Skeletal muscle tissue (tissue), 4 donors: ENCODE measurements around the gene RAB8B. TPM values are rescaled to one million over a fixed set of nuclear protein-coding genes. Genes with fewer than 3 reads are reported as not detected.

Experiments
- H3K27ac ChIP-seq: one replicate; pipeline ENCODE4 v1.7.0; 2013; ENCODE audit warnings: mild to moderate bottlenecking, low read depth, low read length, inconsistent platforms
- H3K27me3 ChIP-seq, 3 donors: one replicate each; pipeline ENCODE4 v1.7.0; 2013; ENCODE audit warnings: low read length in 3 of 3; ENCODE audit not compliant: control insufficient read depth in 3 of 3, insufficient read depth in 3 of 3
- H3K36me3 ChIP-seq, 3 donors: one replicate each; pipeline ENCODE4 v1.7.0; 2013; ENCODE audit warnings: low read length in 3 of 3; ENCODE audit not compliant: control insufficient read depth in 3 of 3, insufficient read depth in 3 of 3
- H3K4me1 ChIP-seq, 3 donors: one replicate each; pipeline ENCODE4 v1.7.0; 2013; ENCODE audit warnings: low read length in 3 of 3, mild to moderate bottlenecking in 3 of 3; ENCODE audit not compliant: control insufficient read depth in 3 of 3, insufficient read depth in 3 of 3
- H3K4me3 ChIP-seq, 3 donors: one replicate each; pipeline ENCODE4 v1.7.0; 2013; ENCODE audit warnings: low read length in 3 of 3
- H3K9ac ChIP-seq, 3 donors: one replicate each; pipeline ENCODE4 v1.7.0; 2013; ENCODE audit warnings: low read length in 3 of 3, mild to moderate bottlenecking in 3 of 3, moderate library complexity in 2 of 3, low read depth in 1 of 3
- H3K9me3 ChIP-seq, 3 donors: one replicate each; pipeline ENCODE4 v1.7.0; 2013; ENCODE audit warnings: low read length in 3 of 3; ENCODE audit not compliant: control insufficient read depth in 3 of 3
- total RNA-seq: library from RNA; depleted of rRNA; stranded (reverse); fragments of >200 nt; gene quantifications from one replicate; pipeline ENCODE4 v1.2.3, GENCODE V29; 2014
- donor health status: Osteomylitis.

RAB8B gene
- total RNA-seq, result 26.6 TPM

- H3K4me1 ChIP-seq, result peaks cover 11 to 20% (median 11%) of the 10 kb centered on the region in 3 donors
- peak within 1 kb of the TSS; percentile 83 to 88 (median 83) for H3K4me3 ChIP-seq
- no peaks in the 10 kb centered on the region for H3K9me3 ChIP-seq
- no peaks in the 10 kb centered on the region for H3K27me3 ChIP-seq
- peak within 1 kb of the TSS; percentile 82 for H3K27ac ChIP-seq
- no peaks in the 10 kb centered on the region for H3K36me3 ChIP-seq
- H3K9ac ChIP-seq, result peak within 1 kb of the TSS; percentile 77 to 80 (median 77)
Measured at GRCh38 chr15:63188926-63189871, at the start of gene RAB8B. TSS of gene RAB8B (plus strand) at chr15:63189606. CDS start at chr15:63189625, 19 bp downstream.

- no peaks in the 10 kb centered on the region for H3K9me3 ChIP-seq
- no peak overlapping the region for H3K9ac ChIP-seq
- no peak overlapping the region for H3K4me3 ChIP-seq
- peaks cover 5 to 17% (median 9%) of the 10 kb centered on the region in 3 donors for H3K36me3 ChIP-seq
- H3K27me3 ChIP-seq, result no peaks in the 10 kb centered on the region
- no peak overlapping the region for H3K27ac ChIP-seq
- no peaks in the 10 kb centered on the region for H3K4me1 ChIP-seq
Measured at GRCh38 chr15:63140936-63141335, 48.5 kb upstream of the RAB8B start.

GRCh38 chr15:63145426-63145825 is 44.0 kb upstream of the RAB8B start:
- Histone ChIP-seq H3K4me3 (no peak overlapping the region), H3K36me3 (peaks cover 15 to 24% (median 20%) of the 10 kb centered on the region in 3 donors), H3K4me1 (peaks cover 0 to 3% (median 3%) of the 10 kb centered on the region in 3 donors), H3K27ac (no peak overlapping the region), H3K9ac (no peak overlapping the region), H3K27me3 (no peaks in the 10 kb centered on the region), H3K9me3 (no peaks in the 10 kb centered on the region)

- Histone ChIP-seq H3K36me3 (peaks cover 12 to 18% (median 17%) of the 10 kb centered on the region in 3 donors), H3K9me3 (no peaks in the 10 kb centered on the region), H3K4me1 (peaks cover 0 to 3% (median 3%) of the 10 kb centered on the region in 3 donors), H3K27me3 (no peaks in the 10 kb centered on the region), H3K4me3 (no peak overlapping the region), H3K9ac (no peak overlapping the region), H3K27ac (no peak overlapping the region)
Measured at GRCh38 chr15:63146684-63147083, 42.7 kb upstream of the RAB8B start.

GRCh38 chr15:63151665-63152064 is 37.7 kb upstream of the RAB8B start:
- no peaks in the 10 kb centered on the region for H3K27me3 ChIP-seq
- H3K36me3 ChIP-seq, result peaks cover 13 to 34% (median 18%) of the 10 kb centered on the region in 3 donors
- H3K4me3 ChIP-seq, result no peak overlapping the region
- H3K9ac ChIP-seq, result no peak overlapping the region
- peaks cover 6 to 9% (median 7%) of the 10 kb centered on the region in 3 donors for H3K4me1 ChIP-seq
- H3K9me3 ChIP-seq, result no peaks in the 10 kb centered on the region
- no peak overlapping the region for H3K27ac ChIP-seq

- H3K9me3 ChIP-seq, result no peaks in the 10 kb centered on the region
Measured at GRCh38 chr15:63155486-63155885, 33.9 kb upstream of the RAB8B start.

GRCh38 chr15:63156086-63156710 is 33.2 kb upstream of the RAB8B start:
- Histone ChIP-seq H3K27me3 (no peaks in the 10 kb centered on the region), H3K4me1 (peaks cover 3 to 12% (median 6%) of the 10 kb centered on the region in 3 donors), H3K36me3 (peaks cover 4 to 23% (median 11%) of the 10 kb centered on the region in 3 donors), H3K9me3 (no peaks in the 10 kb centered on the region), H3K27ac (peak overlapping the region; percentile 97), H3K9ac (peak overlapping the region; percentile 94 to 97 (median 97)), H3K4me3 (peak overlapping the region; percentile 82 to 97 (median 82))

More at GRCh38 chr15:63155486-63155885, 33.9 kb upstream of the RAB8B start:
- Histone ChIP-seq H3K27me3 (no peaks in the 10 kb centered on the region), H3K4me3 (peak overlapping the region in 1 of 3 donors; percentile 82), H3K9ac (no peak overlapping the region), H3K4me1 (peaks cover 3 to 12% (median 6%) of the 10 kb centered on the region in 3 donors), H3K27ac (no peak overlapping the region), H3K36me3 (peaks cover 4 to 23% (median 11%) of the 10 kb centered on the region in 3 donors)

GRCh38 chr15:63156755-63157117 is 32.7 kb upstream of the RAB8B start:
- Histone ChIP-seq H3K4me3 (peak overlapping the region; percentile 82 to 97 (median 82)), H3K27me3 (no peaks in the 10 kb centered on the region), H3K36me3 (peaks cover 4 to 20% (median 11%) of the 10 kb centered on the region in 3 donors), H3K9ac (peak overlapping the region; percentile 94 to 97 (median 97)), H3K4me1 (peaks cover 3 to 12% (median 6%) of the 10 kb centered on the region in 3 donors), H3K9me3 (no peaks in the 10 kb centered on the region), H3K27ac (peak overlapping the region; percentile 97)

- peak within 1 kb of the TSS; percentile 94 to 97 (median 97) for H3K9ac ChIP-seq
- peaks cover 3 to 12% (median 6%) of the 10 kb centered on the region in 3 donors for H3K4me1 ChIP-seq
- H3K27ac ChIP-seq, result peak within 1 kb of the TSS; percentile 97
- peak within 1 kb of the TSS; percentile 82 to 97 (median 82) for H3K4me3 ChIP-seq
- H3K27me3 ChIP-seq, result no peaks in the 10 kb centered on the region
- H3K9me3 ChIP-seq, result no peaks in the 10 kb centered on the region
- peaks cover 0 to 16% (median 9%) of the 10 kb centered on the region in 3 donors for H3K36me3 ChIP-seq
Measured at GRCh38 chr15:63157118-63157843, 32.1 kb upstream of the RAB8B start, which contains the start of gene RPS27L. TSS of gene RPS27L (minus strand) at chr15:63157477. CDS start at chr15:63157405, 72 bp downstream.
